K562 (cell line): ENCODE data around the gene BEST1. TPM values are rescaled to one million over a fixed set of nuclear protein-coding genes. Genes with fewer than 3 reads are reported as not detected.

ENCODE experiments used
- CXXC5 ChIP-seq: fragments of 250-450 bp; sonication (Bioruptor Pico); IDR thresholded peaks from 2 replicates; pipeline ENCODE4 v1.8.0; 2022; ENCODE audit warnings: inconsistent platforms, mild to moderate bottlenecking, moderate library complexity
- DPF2 ChIP-seq: fragments of 450-650 bp; IDR thresholded peaks from 2 replicates; pipeline ENCODE4 v1.6.1; 2016
- ELF1 ChIP-seq: fragments of 200-800 bp; sonication (Bioruptor generic); IDR thresholded peaks from 2 replicates; pipeline ENCODE4 v1.6.1; 2016; ENCODE audit warnings: missing genetic modification characterization, missing compliant biosample characterization
- ESRRA ChIP-seq: fragments of 450-650 bp; IDR thresholded peaks from 2 replicates; pipeline ENCODE4 v1.6.1; 2014; ENCODE audit warnings: low read depth, mild to moderate bottlenecking, moderate library complexity, borderline replicate concordance
- FOXK2 ChIP-seq, 2 experiments: fragments of 450-650 bp; IDR thresholded peaks in 1 of 2; conservative IDR thresholded peaks in 1 of 2; 2 replicates each; pipeline ENCODE4 v1.6.1; 2016; ENCODE audit warnings: low read depth in 2 of 2, mild to moderate bottlenecking in 1 of 2
- FOXM1 ChIP-seq, 2 experiments: fragments of 450-650 bp in 1 of 2; sonication (generic) in 1 of 2; formaldehyde crosslinking in 1 of 2; IDR thresholded peaks; 2 replicates each; pipeline versions ENCODE4 v1.6.1 to v1.9.0; 2017 to 2022; ENCODE audit warnings: low read depth in 2 of 2, mild to moderate bottlenecking in 2 of 2, missing genetic modification reagents in 1 of 2, moderate library complexity in 1 of 2
- HDAC3 ChIP-seq: fragments of 450-650 bp; IDR thresholded peaks from 2 replicates; pipeline ENCODE4 v1.6.1; 2018; ENCODE audit warnings: borderline replicate concordance, mild to moderate bottlenecking, moderate library complexity; ENCODE audit not compliant: partially characterized antibody
- MAFG ChIP-seq: fragments of 450-650 bp; conservative IDR thresholded peaks from 2 replicates; pipeline ENCODE4 v1.6.1; 2016; ENCODE audit warnings: missing genetic modification characterization, missing compliant biosample characterization
- NCOA1 ChIP-seq: fragments of 450-650 bp; IDR thresholded peaks from 2 replicates; pipeline ENCODE4 v1.6.1; 2016; ENCODE audit warnings: low read depth
- NFIC ChIP-seq: fragments of 450-650 bp; IDR thresholded peaks from 2 replicates; pipeline ENCODE4 v1.6.1; 2017; ENCODE audit warnings: mild to moderate bottlenecking, inconsistent platforms
- NFRKB ChIP-seq: fragments of 450-650 bp; IDR thresholded peaks from 2 replicates; pipeline ENCODE4 v1.6.1; 2016; ENCODE audit warnings: low read depth
- NR4A1 ChIP-seq, 2 experiments: fragments of 250-450 bp in 1 of 2; fragments of 450-650 bp in 1 of 2; sonication (Bioruptor Pico) in 1 of 2; IDR thresholded peaks; 2 replicates each; pipeline versions ENCODE4 v1.4.0 to v1.6.1; 2016 to 2020; ENCODE audit warnings: mild to moderate bottlenecking in 2 of 2, missing compliant biosample characterization in 1 of 2, missing genetic modification characterization in 1 of 2, moderate library complexity in 1 of 2
- RBM25 ChIP-seq: fragments of 200-400 bp; formaldehyde crosslinking; IDR thresholded peaks from 2 replicates; pipeline ENCODE4 v1.6.1; 2018; ENCODE audit warnings: low read length, low read depth, moderate library complexity; ENCODE audit not compliant: severe bottlenecking
- SMARCE1 ChIP-seq: fragments of 450-650 bp; IDR thresholded peaks from 2 replicates; pipeline ENCODE4 v1.7.1; 2016; ENCODE audit warnings: mild to moderate bottlenecking
- TCF3 ChIP-seq: sonication (generic); formaldehyde crosslinking; IDR thresholded peaks from 2 replicates; pipeline ENCODE4 v1.4.0; 2020; ENCODE audit warnings: mild to moderate bottlenecking, missing genetic modification reagents
- TOE1 ChIP-seq, 2 experiments: fragments of 450-650 bp in 1 of 2; sonication (generic) in 1 of 2; formaldehyde crosslinking in 1 of 2; IDR thresholded peaks; 2 replicates each; pipeline versions ENCODE4 v1.7.1 to v1.8.0; 2016 to 2022; ENCODE audit warnings: borderline replicate concordance in 2 of 2, mild to moderate bottlenecking in 2 of 2, antibody characterized with exemption in 1 of 2, inconsistent platforms in 1 of 2, low read depth in 1 of 2, missing genetic modification reagents in 1 of 2, moderate library complexity in 1 of 2
- TRIM28 ChIP-seq: fragments of 450-650 bp; IDR thresholded peaks from 2 replicates; pipeline ENCODE4 v1.6.1; 2017
- ZFP36 ChIP-seq: fragments of 150-350 bp; IDR thresholded peaks from 2 replicates; pipeline ENCODE4 v1.6.1; 2018; ENCODE audit warnings: low read length, low read depth; ENCODE audit not compliant: partially characterized antibody
- ZNF217 ChIP-seq: sonication (generic); formaldehyde crosslinking; IDR thresholded peaks from 2 replicates; pipeline ENCODE4 v1.8.0; 2022; ENCODE audit warnings: mild to moderate bottlenecking, missing genetic modification reagents
- ZNF263 ChIP-seq: sonication (generic); formaldehyde crosslinking; IDR thresholded peaks from 2 replicates; pipeline ENCODE4 v1.8.0; 2022; ENCODE audit warnings: mild to moderate bottlenecking, missing genetic modification reagents, borderline replicate concordance
- ZNF644 ChIP-seq: fragments of 200-800 bp; sonication (Bioruptor generic); IDR thresholded peaks from 2 replicates; pipeline ENCODE4 v1.6.1; 2016; ENCODE audit warnings: low read depth, missing genetic modification characterization, missing compliant biosample characterization
- ZNF699 ChIP-seq: fragments of 250-450 bp; sonication (Bioruptor Pico); IDR thresholded peaks from 2 replicates; pipeline ENCODE4 v1.8.0; 2021; ENCODE audit warnings: mild to moderate bottlenecking, moderate library complexity; ENCODE audit not compliant: insufficient replicate concordance
- polyA plus RNA-seq, 8 experiments: library from polyadenylated mRNA; depleted of rRNA in 4 of 8; stranded (reverse) in 5 of 8; unstranded in 3 of 8; fragments of >200 nt; fragmentation: Nextera tagmentation in 2 of 8; fragmentation: Illumina TruSeq in 1 of 8; extraction: Ambion mirVana in 2 of 8; extraction: Trizol in 1 of 8; gene quantifications; 2 replicates each; pipeline versions ENCODE4 v1.2.1 to v1.2.3, GENCODE V29; 2011 to 2014; ENCODE audit warnings: inconsistent platforms in 1 of 8, missing spikeins in 1 of 8
- total RNA-seq, 7 experiments: library from RNA; depleted of rRNA in 6 of 7; stranded (reverse); fragments of >200 nt in 6 of 7; fragmentation: Illumina TruSeq in 2 of 7; extraction: Trizol in 2 of 7; gene quantifications; 2 replicates each; pipeline versions ENCODE4 v1.2.1 to v1.2.3, GENCODE V29; 2011 to 2021; ENCODE audit warnings: low replicate concordance in 1 of 7
- TF ChIP-seq, protein P1 (sequence below), 2 experiments: fragments of 150-350 bp in 1 of 2; IDR thresholded peaks; 2 replicates each; pipeline ENCODE4 v1.6.1; 2012 to 2016; ENCODE audit warnings: low read depth in 2 of 2, low read length in 2 of 2, mild to moderate bottlenecking in 1 of 2, moderate library complexity in 1 of 2
- TF ChIP-seq, protein P2 (sequence below): sonication (generic); formaldehyde crosslinking; IDR thresholded peaks from 2 replicates; pipeline ENCODE4 v1.9.0; 2022; ENCODE audit warnings: mild to moderate bottlenecking, missing genetic modification reagents

BEST1 gene
- total and polyA plus RNA-seq, 9 of the 15 experiments (the other 6 are each of a cell fraction or from before 2014, with no cell fraction given) = 0.07 to 1.3 (median 0.40) TPM

DNA sequence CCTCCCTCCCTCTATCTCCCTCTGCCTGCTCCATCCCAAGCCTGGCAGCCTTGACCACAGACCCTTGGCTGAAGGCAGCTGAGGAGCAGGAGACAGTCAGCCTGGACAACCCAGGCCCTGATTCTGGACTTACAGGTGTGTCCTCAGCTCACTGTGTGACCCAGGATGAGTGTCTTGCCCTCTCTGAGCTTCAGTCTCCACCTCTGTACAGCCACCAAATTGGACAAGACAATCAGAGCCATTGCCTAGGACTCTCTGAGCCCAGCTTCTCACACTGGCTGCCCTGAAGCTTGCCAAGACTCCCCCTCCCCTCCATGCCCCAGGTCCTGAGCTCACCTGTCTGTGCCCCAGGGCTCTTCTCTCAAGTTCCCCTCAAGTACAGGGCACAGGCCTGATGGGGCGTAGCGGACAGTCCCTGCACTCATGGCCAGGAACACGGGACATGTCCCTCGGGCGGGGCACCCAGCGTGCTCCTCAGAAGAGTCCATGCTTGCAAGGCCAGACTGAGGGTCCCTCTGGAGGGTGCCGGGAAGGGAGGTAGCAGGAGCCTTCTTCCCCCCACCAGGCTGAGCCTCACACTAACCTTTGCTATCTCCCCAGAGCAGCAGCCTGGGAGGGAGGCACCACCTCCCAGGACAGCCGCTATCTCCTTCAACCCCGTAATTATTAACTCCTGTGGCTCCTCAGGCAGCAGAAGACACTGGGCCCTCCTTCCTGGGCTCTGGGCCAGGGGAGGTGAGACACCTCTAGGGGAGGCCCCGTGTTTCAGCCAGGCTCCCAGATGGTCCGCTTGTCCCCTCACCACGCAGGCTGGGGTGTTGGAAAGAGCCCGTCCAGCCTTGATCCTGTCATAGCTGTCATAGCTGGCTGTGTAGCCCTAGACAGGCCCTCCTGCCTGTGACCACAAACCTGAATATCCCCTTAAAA lies 30.2 kb upstream of the BEST1 start (continued):
- TF ChIP-seq TOE1 (IDR thresholded peaks at IDR 0.05; ENCODE audit: borderline replicate concordance) = peak; percentile 72
- no peak for TF ChIP-seq TOE1 (CRISPR knock-in tag; IDR thresholded peaks at IDR 0.05; ENCODE audit: borderline replicate concordance, low read depth)
- no peak for TF ChIP-seq MAFG
- peak; percentile 93 for TF ChIP-seq ZFP36
- peak; percentile 16; the same call in 1 of the 2 replicates for TF ChIP-seq ESRRA
- TF ChIP-seq, protein P1, sequence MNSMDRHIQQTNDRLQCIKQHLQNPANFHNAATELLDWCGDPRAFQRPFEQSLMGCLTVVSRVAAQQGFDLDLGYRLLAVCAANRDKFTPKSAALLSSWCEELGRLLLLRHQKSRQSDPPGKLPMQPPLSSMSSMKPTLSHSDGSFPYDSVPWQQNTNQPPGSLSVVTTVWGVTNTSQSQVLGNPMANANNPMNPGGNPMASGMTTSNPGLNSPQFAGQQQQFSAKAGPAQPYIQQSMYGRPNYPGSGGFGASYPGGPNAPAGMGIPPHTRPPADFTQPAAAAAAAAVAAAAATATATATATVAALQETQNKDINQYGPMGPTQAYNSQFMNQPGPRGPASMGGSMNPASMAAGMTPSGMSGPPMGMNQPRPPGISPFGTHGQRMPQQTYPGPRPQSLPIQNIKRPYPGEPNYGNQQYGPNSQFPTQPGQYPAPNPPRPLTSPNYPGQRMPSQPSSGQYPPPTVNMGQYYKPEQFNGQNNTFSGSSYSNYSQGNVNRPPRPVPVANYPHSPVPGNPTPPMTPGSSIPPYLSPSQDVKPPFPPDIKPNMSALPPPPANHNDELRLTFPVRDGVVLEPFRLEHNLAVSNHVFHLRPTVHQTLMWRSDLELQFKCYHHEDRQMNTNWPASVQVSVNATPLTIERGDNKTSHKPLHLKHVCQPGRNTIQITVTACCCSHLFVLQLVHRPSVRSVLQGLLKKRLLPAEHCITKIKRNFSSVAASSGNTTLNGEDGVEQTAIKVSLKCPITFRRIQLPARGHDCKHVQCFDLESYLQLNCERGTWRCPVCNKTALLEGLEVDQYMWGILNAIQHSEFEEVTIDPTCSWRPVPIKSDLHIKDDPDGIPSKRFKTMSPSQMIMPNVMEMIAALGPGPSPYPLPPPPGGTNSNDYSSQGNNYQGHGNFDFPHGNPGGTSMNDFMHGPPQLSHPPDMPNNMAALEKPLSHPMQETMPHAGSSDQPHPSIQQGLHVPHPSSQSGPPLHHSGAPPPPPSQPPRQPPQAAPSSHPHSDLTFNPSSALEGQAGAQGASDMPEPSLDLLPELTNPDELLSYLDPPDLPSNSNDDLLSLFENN (IDR thresholded peaks at IDR 0.05; ENCODE audit: low read depth in 2 of 2, low read length in 2 of 2) = peak in 1 of 2 experiments; percentile 85; a peak in 1 of 4 replicates
- TF ChIP-seq NFIC = peak; percentile 99
- peak; percentile 74 for TF ChIP-seq CXXC5 (CRISPR knock-in tag)
- no peak for TF ChIP-seq ELF1
- TF ChIP-seq NFRKB = 0 out of 2 replicates have a peak, but pooled peaks have one; percentile 27
- TF ChIP-seq ZNF699 (CRISPR knock-in tag) = no peak
- TF ChIP-seq HDAC3 = no peak
- TF ChIP-seq ZNF217 (CRISPR knock-in tag) = no peak
- peak; percentile 50; the same call in 1 of the 2 replicates for TF ChIP-seq FOXM1 (IDR thresholded peaks at IDR 0.05; ENCODE audit: low read depth)
- TF ChIP-seq FOXM1 (CRISPR knock-in tag; IDR thresholded peaks at IDR 0.05; ENCODE audit: low read depth) = no peak
- no peak for TF ChIP-seq ZNF644 (tag)
- peak; percentile 60 for TF ChIP-seq ZNF263 (CRISPR knock-in tag)
- TF ChIP-seq, protein P2, sequence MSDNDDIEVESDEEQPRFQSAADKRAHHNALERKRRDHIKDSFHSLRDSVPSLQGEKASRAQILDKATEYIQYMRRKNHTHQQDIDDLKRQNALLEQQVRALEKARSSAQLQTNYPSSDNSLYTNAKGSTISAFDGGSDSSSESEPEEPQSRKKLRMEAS = peak; percentile 82
- peak; percentile 96 for TF ChIP-seq DPF2
- TF ChIP-seq NR4A1 (CRISPR knock-in tag; IDR thresholded peaks at IDR 0.05) = no peak
- TF ChIP-seq NR4A1 (tag; IDR thresholded peaks at IDR 0.05) = peak; percentile 58
- peak; percentile 94 for TF ChIP-seq RBM25
- peak in 1 of 2 experiments; percentile 49; a peak in 1 of 4 replicates for TF ChIP-seq FOXK2 (conservative IDR thresholded peaks at IDR 0.05 in 1 of 2, IDR thresholded peaks at IDR 0.05 in 1 of 2; ENCODE audit: low read depth in 2 of 2)
- TF ChIP-seq TRIM28 = peak; percentile 57; the same call in 1 of the 2 replicates
- peak; percentile 98 for TF ChIP-seq TCF3 (CRISPR knock-in tag)
- TF ChIP-seq NCOA1 = peak; percentile 72; the same call in 1 of the 2 replicates
- peak; percentile 92 for TF ChIP-seq SMARCE1
